Skeletal muscle satellite cell (primary cell): ENCODE measurements around the gene TMPRSS13.

ENCODE experiments used
- H3K27me3 ChIP-seq: 2 replicates; pipeline ENCODE4 v1.7.0; 2013; ENCODE audit warnings: low read length; ENCODE audit not compliant: control insufficient read depth, insufficient read depth
- H3K36me3 ChIP-seq: 2 replicates; pipeline ENCODE4 v1.7.0; 2013; ENCODE audit warnings: mild to moderate bottlenecking, control low read depth, low read length; ENCODE audit not compliant: insufficient read depth
- H3K4me1 ChIP-seq: 2 replicates; pipeline ENCODE4 v1.7.0; 2013; ENCODE audit warnings: low read length; ENCODE audit not compliant: control insufficient read depth, insufficient read depth
- H3K4me2 ChIP-seq: 2 replicates; pipeline ENCODE4 v1.7.0; 2013; ENCODE audit warnings: mild to moderate bottlenecking, low read length
- H3K4me3 ChIP-seq: 2 replicates; pipeline ENCODE4 v1.7.0; 2013; ENCODE audit warnings: low read length
- H3K9ac ChIP-seq: 2 replicates; pipeline ENCODE4 v1.7.0; 2013; ENCODE audit warnings: mild to moderate bottlenecking, low read depth, low read length, moderate library complexity
- H3K9me3 ChIP-seq: replicated peaks from 2 replicates; pipeline ENCODE4 v1.7.0; 2013; ENCODE audit warnings: mild to moderate bottlenecking, control low read depth, low read length

The TMPRSS13 gene

GRCh38 chr11:117898059-117898458 is 31.1 kb downstream of the TMPRSS13 start:
- Histone ChIP-seq H3K9ac (no peak overlapping the region), H3K27me3 (peaks cover 19% of the 10 kb centered on the region), H3K36me3 (no peaks in the 10 kb centered on the region), H3K4me3 (no peak overlapping the region), H3K4me2 (no peak overlapping the region), H3K9me3 (no peaks in the 10 kb centered on the region), H3K4me1 (no peaks in the 10 kb centered on the region)

GRCh38 chr11:117892651-117893050 is 36.6 kb downstream of the TMPRSS13 start:
- Histone ChIP-seq H3K27me3 (peaks cover 6% of the 10 kb centered on the region), H3K9ac (no peak overlapping the region), H3K9me3 (no peaks in the 10 kb centered on the region), H3K36me3 (no peaks in the 10 kb centered on the region), H3K4me2 (no peak overlapping the region), H3K4me3 (no peak overlapping the region), H3K4me1 (no peaks in the 10 kb centered on the region)

GRCh38 chr11:117891362-117891761 is 37.8 kb downstream of the TMPRSS13 start:
- no peaks in the 10 kb centered on the region for H3K27me3 ChIP-seq
- no peaks in the 10 kb centered on the region for H3K36me3 ChIP-seq
- no peak overlapping the region for H3K4me2 ChIP-seq
- H3K9me3 ChIP-seq = no peaks in the 10 kb centered on the region
- no peak overlapping the region for H3K4me3 ChIP-seq
- no peaks in the 10 kb centered on the region for H3K4me1 ChIP-seq
- no peak overlapping the region for H3K9ac ChIP-seq

- H3K4me3 ChIP-seq = no peak overlapping the region
- H3K9me3 ChIP-seq = no peaks in the 10 kb centered on the region
- no peak overlapping the region for H3K4me2 ChIP-seq
- no peak overlapping the region for H3K9ac ChIP-seq
- peaks cover 4% of the 10 kb centered on the region for H3K27me3 ChIP-seq
- H3K36me3 ChIP-seq = no peaks in the 10 kb centered on the region
- no peaks in the 10 kb centered on the region for H3K4me1 ChIP-seq
Measured at GRCh38 chr11:117888139-117888566, 41.0 kb downstream of the TMPRSS13 start.

- Histone ChIP-seq H3K9ac (no peak overlapping the region), H3K4me2 (no peak overlapping the region), H3K4me1 (no peaks in the 10 kb centered on the region), H3K4me3 (no peak overlapping the region), H3K27me3 (peaks cover 6% of the 10 kb centered on the region), H3K36me3 (no peaks in the 10 kb centered on the region), H3K9me3 (no peaks in the 10 kb centered on the region)
Measured at GRCh38 chr11:117887431-117888138, 41.6 kb downstream of the TMPRSS13 start.

- no peaks in the 10 kb centered on the region for H3K36me3 ChIP-seq
- H3K9me3 ChIP-seq = no peaks in the 10 kb centered on the region
- no peak overlapping the region for H3K4me2 ChIP-seq
- H3K4me1 ChIP-seq = no peaks in the 10 kb centered on the region
- H3K27me3 ChIP-seq = peaks cover 16% of the 10 kb centered on the region
- no peak overlapping the region for H3K9ac ChIP-seq
- no peak overlapping the region for H3K4me3 ChIP-seq
Measured at GRCh38 chr11:117885777-117886176, 43.4 kb downstream of the TMPRSS13 start.

- peaks cover 23% of the 10 kb centered on the region for H3K27me3 ChIP-seq
- H3K4me3 ChIP-seq = no peak overlapping the region
- H3K36me3 ChIP-seq = no peaks in the 10 kb centered on the region
- H3K9ac ChIP-seq = no peak overlapping the region
- H3K9me3 ChIP-seq = no peaks in the 10 kb centered on the region
- no peaks in the 10 kb centered on the region for H3K4me1 ChIP-seq
- no peak overlapping the region for H3K4me2 ChIP-seq
Measured at GRCh38 chr11:117884994-117885393, 44.2 kb downstream of the TMPRSS13 start.

- H3K27me3 ChIP-seq = peaks cover 40% of the 10 kb centered on the region
- no peak overlapping the region for H3K4me3 ChIP-seq
- H3K4me2 ChIP-seq = no peak overlapping the region
Measured at GRCh38 chr11:117883063-117883462, 46.1 kb downstream of the TMPRSS13 start.

GRCh38 chr11:117882311-117882905 is 46.8 kb downstream of the TMPRSS13 start:
- H3K4me3 ChIP-seq = no peak overlapping the region
- H3K9me3 ChIP-seq = no peaks in the 10 kb centered on the region
- no peak overlapping the region for H3K4me2 ChIP-seq
- no peaks in the 10 kb centered on the region for H3K36me3 ChIP-seq
- peaks cover 47% of the 10 kb centered on the region for H3K27me3 ChIP-seq
- H3K9ac ChIP-seq = no peak overlapping the region
- H3K4me1 ChIP-seq = no peaks in the 10 kb centered on the region

More at GRCh38 chr11:117883063-117883462, 46.1 kb downstream of the TMPRSS13 start:
- no peaks in the 10 kb centered on the region for H3K9me3 ChIP-seq
- no peaks in the 10 kb centered on the region for H3K36me3 ChIP-seq
- no peaks in the 10 kb centered on the region for H3K4me1 ChIP-seq
- no peak overlapping the region for H3K9ac ChIP-seq

- Histone ChIP-seq H3K4me1 (no peaks in the 10 kb centered on the region), H3K9ac (no peak overlapping the region), H3K4me3 (no peak overlapping the region), H3K36me3 (no peaks in the 10 kb centered on the region), H3K9me3 (no peaks in the 10 kb centered on the region), H3K27me3 (peaks cover 55% of the 10 kb centered on the region), H3K4me2 (no peak overlapping the region)
Measured at GRCh38 chr11:117881217-117881616, 48.0 kb downstream of the TMPRSS13 start.

GRCh38 chr11:117879516-117880480 is 49.4 kb downstream of the TMPRSS13 start:
- no peak overlapping the region for H3K9ac ChIP-seq
- peaks cover 65% of the 10 kb centered on the region for H3K27me3 ChIP-seq
- no peaks in the 10 kb centered on the region for H3K4me1 ChIP-seq

More at GRCh38 chr11:117879516-117880480, 49.4 kb downstream of the TMPRSS13 start:
- Histone ChIP-seq H3K36me3 (no peaks in the 10 kb centered on the region), H3K9me3 (no peaks in the 10 kb centered on the region), H3K4me2 (no peak overlapping the region), H3K4me3 (no peak overlapping the region)
